Measurements from ENCODE around the gene PLA2G2D. TPM values are rescaled to one million over a fixed set of nuclear protein-coding genes. Genes with fewer than 3 reads are reported as not detected.

PLA2G2D gene
- total and polyA plus RNA-seq, 7 donors: 0.16 to 8.6 TPM; not detected in 5

DNA sequence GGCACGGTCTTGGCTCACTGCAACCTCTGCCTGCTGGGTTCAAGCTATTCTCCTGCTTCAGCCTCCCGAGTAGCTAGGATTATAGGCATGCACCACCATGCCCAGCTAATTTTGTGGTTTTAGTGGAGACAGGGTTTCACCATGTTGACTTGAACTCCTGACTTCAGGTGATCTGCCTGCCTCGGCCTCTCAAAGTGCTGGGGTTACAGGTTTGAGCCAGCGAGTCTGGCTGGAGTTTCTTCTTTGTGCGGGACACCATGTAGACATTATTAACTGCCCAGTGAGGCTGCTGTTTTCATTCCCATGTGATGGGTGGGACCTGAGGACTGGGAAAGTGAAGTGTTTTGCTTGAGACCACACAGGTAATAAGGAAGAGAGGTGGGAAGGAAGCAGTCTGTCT, 26.0 kb downstream of the PLA2G2D start:
- no peak for DNase-seq
- Histone ChIP-seq H3K36me3 (peaks cover 0 to 23% (median 3%) of the 10 kb centered on the region in 4 donors), H3K4me3 (no peak overlapping the region), H3K9me3 (no peaks in the 10 kb centered on the region), H3K27ac (peak overlapping the region in 3 of 4 donors; percentile 7 to 56 (median 25)), H3K4me1 (peaks cover 0 to 5% (median 0%) of the 10 kb centered on the region in 4 donors), H3K27me3 (no peaks in the 10 kb centered on the region)
- intact Hi-C loops (cut with DNase I): no loop called here
- TF ChIP-seq, protein P1, sequence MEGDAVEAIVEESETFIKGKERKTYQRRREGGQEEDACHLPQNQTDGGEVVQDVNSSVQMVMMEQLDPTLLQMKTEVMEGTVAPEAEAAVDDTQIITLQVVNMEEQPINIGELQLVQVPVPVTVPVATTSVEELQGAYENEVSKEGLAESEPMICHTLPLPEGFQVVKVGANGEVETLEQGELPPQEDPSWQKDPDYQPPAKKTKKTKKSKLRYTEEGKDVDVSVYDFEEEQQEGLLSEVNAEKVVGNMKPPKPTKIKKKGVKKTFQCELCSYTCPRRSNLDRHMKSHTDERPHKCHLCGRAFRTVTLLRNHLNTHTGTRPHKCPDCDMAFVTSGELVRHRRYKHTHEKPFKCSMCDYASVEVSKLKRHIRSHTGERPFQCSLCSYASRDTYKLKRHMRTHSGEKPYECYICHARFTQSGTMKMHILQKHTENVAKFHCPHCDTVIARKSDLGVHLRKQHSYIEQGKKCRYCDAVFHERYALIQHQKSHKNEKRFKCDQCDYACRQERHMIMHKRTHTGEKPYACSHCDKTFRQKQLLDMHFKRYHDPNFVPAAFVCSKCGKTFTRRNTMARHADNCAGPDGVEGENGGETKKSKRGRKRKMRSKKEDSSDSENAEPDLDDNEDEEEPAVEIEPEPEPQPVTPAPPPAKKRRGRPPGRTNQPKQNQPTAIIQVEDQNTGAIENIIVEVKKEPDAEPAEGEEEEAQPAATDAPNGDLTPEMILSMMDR (IDR thresholded peaks at IDR 0.05): no peak
- TF ChIP-seq POLR2AphosphoS5 (IDR thresholded peaks at IDR 0.05) (no peak), EP300 (IDR thresholded peaks at IDR 0.05) (no peak), POLR2A (IDR thresholded peaks at IDR 0.05) (no peak)
- 94% methylated on average over 5 of the region's 5 CpGs for WGBS, 2 donors

- Histone ChIP-seq H3K36me3 (peaks cover 0 to 23% (median 8%) of the 10 kb centered on the region in 4 donors), H3K9me3 (no peaks in the 10 kb centered on the region), H3K4me1 (peaks cover 0 to 5% (median 0%) of the 10 kb centered on the region in 4 donors), H3K4me3 (no peak overlapping the region), H3K27ac (no peak overlapping the region), H3K27me3 (no peaks in the 10 kb centered on the region)
- no peak for DNase-seq
- TF ChIP-seq POLR2A (IDR thresholded peaks at IDR 0.05) (no peak), EP300 (IDR thresholded peaks at IDR 0.05) (no peak), POLR2AphosphoS5 (IDR thresholded peaks at IDR 0.05) (no peak)
- TF ChIP-seq, protein P1 (IDR thresholded peaks at IDR 0.05): no peak
- 85 to 88% methylated on average over 6 of the region's 6 CpGs for WGBS, 2 donors
- intact Hi-C loops (cut with DNase I): no loop called here
Measured at GRCh38 chr1:20090641-20091040, 28.7 kb downstream of the PLA2G2D start.

DNA sequence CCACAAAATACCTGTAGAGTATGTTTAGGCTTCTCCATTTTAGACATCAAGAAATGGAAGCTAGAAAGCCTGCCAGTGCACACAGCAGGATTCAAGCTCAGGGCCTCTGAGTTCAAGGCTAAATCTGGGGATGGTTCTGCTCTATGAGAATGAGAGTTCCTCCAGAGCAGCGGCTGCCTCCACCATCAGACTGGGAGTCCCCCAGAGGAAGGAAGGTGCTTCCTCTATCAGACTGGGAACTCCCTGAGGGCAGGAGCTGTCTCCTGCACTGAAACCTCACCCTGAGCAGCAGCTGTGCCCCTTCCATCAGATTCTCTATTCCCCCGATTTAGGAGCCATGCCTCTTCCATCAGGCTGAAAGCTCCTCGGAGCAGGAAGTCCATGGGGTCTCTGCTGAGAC, 29.2 kb downstream of the PLA2G2D start:
- 89 to 90% methylated on average over 3 of the region's 3 CpGs for WGBS, 2 donors
- no peak for DNase-seq
- H3K9me3 ChIP-seq: no peaks in the 10 kb centered on the region
- H3K4me1 ChIP-seq: peaks cover 0 to 5% (median 0%) of the 10 kb centered on the region in 4 donors
- no peak overlapping the region for H3K4me3 ChIP-seq
- no peaks in the 10 kb centered on the region for H3K27me3 ChIP-seq
- no peak overlapping the region for H3K27ac ChIP-seq
- peaks cover 2 to 23% (median 8%) of the 10 kb centered on the region in 4 donors for H3K36me3 ChIP-seq
- intact Hi-C loops (cut with DNase I): no loop called here
- TF ChIP-seq EP300 (IDR thresholded peaks at IDR 0.05) (no peak), POLR2A (IDR thresholded peaks at IDR 0.05) (no peak), POLR2AphosphoS5 (IDR thresholded peaks at IDR 0.05) (no peak)
- TF ChIP-seq, protein P1 (IDR thresholded peaks at IDR 0.05): no peak

DNA sequence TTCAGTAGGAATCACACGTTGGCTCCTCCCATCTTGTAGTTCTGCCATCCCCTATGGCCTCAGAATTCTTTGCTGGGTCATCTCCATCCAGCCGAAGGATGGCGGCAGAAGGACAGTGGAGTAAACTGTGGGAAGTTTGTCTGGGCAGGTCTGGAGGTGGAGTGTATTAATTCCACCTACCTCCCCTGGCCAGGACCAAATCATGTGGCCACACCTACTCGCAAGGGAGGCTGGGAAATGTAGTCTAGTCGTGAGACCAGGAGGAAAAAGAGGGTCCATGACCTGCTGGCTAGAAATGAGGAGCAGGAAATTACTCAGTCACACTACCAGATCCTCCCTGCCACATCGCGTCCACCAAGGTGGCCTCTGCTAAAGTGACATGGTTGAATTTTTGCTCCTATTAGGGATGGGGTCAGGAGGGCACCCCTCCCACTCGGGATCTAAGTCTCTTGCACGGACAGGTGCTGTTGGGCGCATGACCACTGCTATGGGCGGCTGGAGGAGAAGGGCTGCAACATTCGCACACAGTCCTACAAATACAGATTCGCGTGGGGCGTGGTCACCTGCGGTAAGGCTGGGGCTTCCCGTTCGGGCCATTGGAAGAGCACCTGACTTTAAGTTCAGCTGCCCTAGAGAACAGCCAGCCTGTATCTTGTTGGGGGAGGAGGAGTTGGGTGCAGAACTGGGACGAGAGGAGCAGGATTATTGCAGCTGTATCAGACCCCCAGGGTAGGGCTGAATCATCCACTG, 29.8 kb downstream of the PLA2G2D start:
- Histone ChIP-seq H3K36me3 (peaks cover 5 to 23% (median 8%) of the 10 kb centered on the region in 4 donors), H3K27ac (no peak overlapping the region), H3K4me3 (no peak overlapping the region), H3K4me1 (peaks cover 0 to 5% (median 0%) of the 10 kb centered on the region in 4 donors), H3K27me3 (no peaks in the 10 kb centered on the region), H3K9me3 (no peaks in the 10 kb centered on the region)
- no peak for DNase-seq
- TF ChIP-seq, protein P1 (IDR thresholded peaks at IDR 0.05): no peak
- TF ChIP-seq EP300 (IDR thresholded peaks at IDR 0.05): no peak
- no peak for TF ChIP-seq POLR2AphosphoS5 (IDR thresholded peaks at IDR 0.05)
- intact Hi-C loops (cut with DNase I): no loop called here
- 88 to 89% methylated on average over 19 of the region's 19 CpGs for WGBS, 2 donors
